ENCODE data around the gene CPLX3.

DNA sequence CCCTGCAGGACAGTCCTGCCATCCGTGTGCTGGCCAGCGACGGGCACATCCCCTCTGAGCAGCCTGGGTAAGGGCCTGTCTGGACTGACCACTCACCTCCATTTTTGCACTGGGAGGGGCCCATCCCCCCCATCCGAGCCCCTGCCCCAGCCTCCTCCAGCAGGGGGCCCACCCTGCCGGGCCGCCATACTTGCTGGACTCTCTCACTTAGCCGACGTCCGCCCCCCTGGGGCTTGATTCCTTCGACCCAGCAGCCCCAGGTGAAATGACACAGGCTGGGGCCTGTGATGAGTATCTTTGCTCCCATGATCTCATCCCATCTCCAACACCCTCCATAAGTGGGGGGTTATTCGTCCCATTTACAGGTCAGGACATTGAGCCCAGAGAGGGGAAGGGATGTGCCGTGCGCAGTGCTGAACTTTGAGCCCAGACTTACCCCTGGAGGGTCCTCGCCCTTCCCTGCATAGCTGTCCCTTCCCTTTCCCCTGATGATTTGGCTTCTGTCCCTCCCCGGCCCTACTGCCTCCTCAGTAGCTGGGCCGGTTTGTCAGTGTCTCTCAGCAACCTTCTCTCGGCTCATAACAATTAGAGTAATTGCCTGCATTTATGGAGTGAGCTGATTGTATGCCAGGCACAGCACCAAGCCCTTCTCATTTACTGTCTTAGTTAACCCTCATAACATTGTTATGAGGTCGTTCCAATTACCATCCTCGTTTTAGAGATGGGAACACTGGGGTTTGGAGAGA is 9.6 kb upstream of the CPLX3 start:
- TF ChIP-seq POLR2A (IDR thresholded peaks at IDR 0.05; ENCODE audit: extremely low read depth, insufficient read length), result no peak
- TF ChIP-seq, protein P1, sequence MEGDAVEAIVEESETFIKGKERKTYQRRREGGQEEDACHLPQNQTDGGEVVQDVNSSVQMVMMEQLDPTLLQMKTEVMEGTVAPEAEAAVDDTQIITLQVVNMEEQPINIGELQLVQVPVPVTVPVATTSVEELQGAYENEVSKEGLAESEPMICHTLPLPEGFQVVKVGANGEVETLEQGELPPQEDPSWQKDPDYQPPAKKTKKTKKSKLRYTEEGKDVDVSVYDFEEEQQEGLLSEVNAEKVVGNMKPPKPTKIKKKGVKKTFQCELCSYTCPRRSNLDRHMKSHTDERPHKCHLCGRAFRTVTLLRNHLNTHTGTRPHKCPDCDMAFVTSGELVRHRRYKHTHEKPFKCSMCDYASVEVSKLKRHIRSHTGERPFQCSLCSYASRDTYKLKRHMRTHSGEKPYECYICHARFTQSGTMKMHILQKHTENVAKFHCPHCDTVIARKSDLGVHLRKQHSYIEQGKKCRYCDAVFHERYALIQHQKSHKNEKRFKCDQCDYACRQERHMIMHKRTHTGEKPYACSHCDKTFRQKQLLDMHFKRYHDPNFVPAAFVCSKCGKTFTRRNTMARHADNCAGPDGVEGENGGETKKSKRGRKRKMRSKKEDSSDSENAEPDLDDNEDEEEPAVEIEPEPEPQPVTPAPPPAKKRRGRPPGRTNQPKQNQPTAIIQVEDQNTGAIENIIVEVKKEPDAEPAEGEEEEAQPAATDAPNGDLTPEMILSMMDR (IDR thresholded peaks at IDR 0.05; ENCODE audit: low read depth, low read length), result no peak
- TF ChIP-seq, protein P2, sequence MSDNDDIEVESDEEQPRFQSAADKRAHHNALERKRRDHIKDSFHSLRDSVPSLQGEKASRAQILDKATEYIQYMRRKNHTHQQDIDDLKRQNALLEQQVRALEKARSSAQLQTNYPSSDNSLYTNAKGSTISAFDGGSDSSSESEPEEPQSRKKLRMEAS (IDR thresholded peaks at IDR 0.05; ENCODE audit: low read depth, low read length), result no peak

All from NB4 (cell line).